Mammary epithelial cell (primary cell): Measurements from ENCODE around the gene ARHGAP26.

ENCODE experiments used
- EZH2 ChIP-seq: IDR thresholded peaks from 2 replicates; pipeline ENCODE4 v1.6.1; 2012; ENCODE audit warnings: low read length, inconsistent platforms, borderline replicate concordance
- TF ChIP-seq, protein P1 (sequence below), 2 donors: IDR thresholded peaks in 1 of 2; conservative IDR thresholded peaks in 1 of 2; 2 replicates each; pipeline ENCODE4 v1.5.1; 2011 to 2012; ENCODE audit warnings: inconsistent platforms in 2 of 2, low read length in 2 of 2, mild to moderate bottlenecking in 2 of 2, control low read depth in 1 of 2, low read depth in 1 of 2; ENCODE audit not compliant: insufficient read depth in 1 of 2; ENCODE audit errors: extremely low read depth in 1 of 2

DNA sequence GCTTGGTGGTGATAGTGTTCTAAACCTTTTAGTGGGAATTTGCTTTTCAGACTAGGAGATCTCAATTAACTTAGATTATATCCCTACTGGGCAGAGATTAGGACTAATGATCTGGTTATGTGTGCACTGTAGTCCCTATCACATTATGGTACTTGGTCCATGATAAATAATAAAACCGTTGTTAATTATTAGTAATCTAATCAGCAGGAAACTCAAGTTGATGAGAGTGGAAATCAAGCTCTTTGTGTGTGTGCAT lies 262.3 kb downstream of the ARHGAP26 start:
- no peak for TF ChIP-seq EZH2
- TF ChIP-seq, protein P1, sequence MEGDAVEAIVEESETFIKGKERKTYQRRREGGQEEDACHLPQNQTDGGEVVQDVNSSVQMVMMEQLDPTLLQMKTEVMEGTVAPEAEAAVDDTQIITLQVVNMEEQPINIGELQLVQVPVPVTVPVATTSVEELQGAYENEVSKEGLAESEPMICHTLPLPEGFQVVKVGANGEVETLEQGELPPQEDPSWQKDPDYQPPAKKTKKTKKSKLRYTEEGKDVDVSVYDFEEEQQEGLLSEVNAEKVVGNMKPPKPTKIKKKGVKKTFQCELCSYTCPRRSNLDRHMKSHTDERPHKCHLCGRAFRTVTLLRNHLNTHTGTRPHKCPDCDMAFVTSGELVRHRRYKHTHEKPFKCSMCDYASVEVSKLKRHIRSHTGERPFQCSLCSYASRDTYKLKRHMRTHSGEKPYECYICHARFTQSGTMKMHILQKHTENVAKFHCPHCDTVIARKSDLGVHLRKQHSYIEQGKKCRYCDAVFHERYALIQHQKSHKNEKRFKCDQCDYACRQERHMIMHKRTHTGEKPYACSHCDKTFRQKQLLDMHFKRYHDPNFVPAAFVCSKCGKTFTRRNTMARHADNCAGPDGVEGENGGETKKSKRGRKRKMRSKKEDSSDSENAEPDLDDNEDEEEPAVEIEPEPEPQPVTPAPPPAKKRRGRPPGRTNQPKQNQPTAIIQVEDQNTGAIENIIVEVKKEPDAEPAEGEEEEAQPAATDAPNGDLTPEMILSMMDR (conservative IDR thresholded peaks at IDR 0.05 in 1 of 2, IDR thresholded peaks at IDR 0.05 in 1 of 2; ENCODE audit: extremely low read depth in 1 of 2, insufficient read depth in 1 of 2, low read depth in 1 of 2, low read length in 2 of 2), result no peak
